H9 (cell line): ENCODE results near the gene TMEM229B. TPM values are rescaled to one million over a fixed set of nuclear protein-coding genes. Genes with fewer than 3 reads are reported as not detected.

ENCODE experiments used
- DNase-seq: peaks from one replicate; pipeline ENCODE4 v3.0.0-alpha.2; 2017
- H2AFZ ChIP-seq: one replicate; pipeline ENCODE4 v1.6.1; 2013; ENCODE audit warnings: mild to moderate bottlenecking, low read length, control low read depth, moderate library complexity
- H2AK5ac ChIP-seq: 2 replicates; pipeline ENCODE4 v1.6.1; 2013; ENCODE audit warnings: low read length, control low read depth, mixed read lengths; ENCODE audit not compliant: insufficient read length
- H2BK120ac ChIP-seq: one replicate; pipeline ENCODE4 v1.6.1; 2013; ENCODE audit warnings: low read depth, mild to moderate bottlenecking, low read length, control low read depth, inconsistent platforms; ENCODE audit not compliant: poor library complexity, severe bottlenecking
- H2BK12ac ChIP-seq: 2 replicates; pipeline ENCODE4 v1.6.1; 2013; ENCODE audit warnings: low read length, control low read depth, mixed read lengths, low read depth; ENCODE audit not compliant: insufficient read length
- H2BK15ac ChIP-seq: 2 replicates; pipeline ENCODE4 v1.6.1; 2013; ENCODE audit warnings: low read depth, low read length, control low read depth
- H2BK20ac ChIP-seq: one replicate; pipeline ENCODE4 v1.6.1; 2013; ENCODE audit warnings: low read depth, mild to moderate bottlenecking, low read length, control low read depth, inconsistent platforms; ENCODE audit not compliant: poor library complexity, severe bottlenecking
- H2BK5ac ChIP-seq: 2 replicates; pipeline ENCODE4 v1.6.1; 2013; ENCODE audit warnings: low read length, control low read depth, mixed read lengths; ENCODE audit not compliant: insufficient read length
- H3K14ac ChIP-seq: 2 replicates; pipeline ENCODE4 v1.6.1; 2013; ENCODE audit warnings: low read length, control low read depth; ENCODE audit not compliant: insufficient read depth
- H3K18ac ChIP-seq: 2 replicates; pipeline ENCODE4 v1.6.1; 2013; ENCODE audit warnings: low read depth, mild to moderate bottlenecking, mixed read lengths, low read length, control low read depth; ENCODE audit not compliant: insufficient read length
- H3K23ac ChIP-seq: 2 replicates; pipeline ENCODE4 v1.6.1; 2013; ENCODE audit warnings: low read length, control low read depth, mixed read lengths, low read depth; ENCODE audit not compliant: insufficient read length
- H3K23me2 ChIP-seq: 2 replicates; pipeline ENCODE4 v1.6.1; 2013; ENCODE audit warnings: low read depth, mild to moderate bottlenecking, mixed read lengths, low read length, control low read depth; ENCODE audit not compliant: insufficient read length, poor library complexity, severe bottlenecking
- H3K27ac ChIP-seq: 2 replicates; pipeline ENCODE4 v1.5.1; 2013; ENCODE audit warnings: low read length, control low read depth, mixed read lengths, low read depth; ENCODE audit not compliant: insufficient read length
- H3K27me3 ChIP-seq: 2 replicates; pipeline ENCODE4 v1.6.1; 2013; ENCODE audit warnings: low read length, control low read depth, inconsistent platforms; ENCODE audit not compliant: insufficient read depth
- H3K4ac ChIP-seq: 2 replicates; pipeline ENCODE4 v1.6.1; 2013; ENCODE audit warnings: low read depth, mild to moderate bottlenecking, control low read depth, inconsistent platforms, low read length, moderate library complexity
- H3K4me1 ChIP-seq: 2 replicates; pipeline ENCODE4 v1.6.1; 2013; ENCODE audit warnings: low read length, control low read depth, inconsistent platforms; ENCODE audit not compliant: insufficient read depth
- H3K4me2 ChIP-seq: 2 replicates; pipeline ENCODE4 v1.6.1; 2013; ENCODE audit warnings: low read length, control low read depth, mixed read lengths; ENCODE audit not compliant: insufficient read length, insufficient read depth
- H3K56ac ChIP-seq: 2 replicates; pipeline ENCODE4 v1.6.1; 2013; ENCODE audit warnings: low read depth, mild to moderate bottlenecking, mixed read lengths, low read length, control low read depth; ENCODE audit not compliant: insufficient read length
- H3K79me1 ChIP-seq: 2 replicates; pipeline ENCODE4 v1.6.1; 2013; ENCODE audit warnings: low read depth, mild to moderate bottlenecking, moderate library complexity, low read length, control low read depth, inconsistent platforms; ENCODE audit not compliant: insufficient read depth, poor library complexity, severe bottlenecking
- H3K79me2 ChIP-seq: 2 replicates; pipeline ENCODE4 v1.6.1; 2013; ENCODE audit warnings: low read length, control low read depth, inconsistent platforms; ENCODE audit not compliant: insufficient read depth
- H3K9ac ChIP-seq: 2 replicates; pipeline ENCODE4 v1.6.1; 2013; ENCODE audit warnings: low read length, control low read depth, mixed read lengths; ENCODE audit not compliant: insufficient read length; ENCODE audit errors: extremely low read depth
- H3K9me3 ChIP-seq: one replicate; pipeline ENCODE4 v1.6.1; 2013; ENCODE audit warnings: low read depth, low read length, inconsistent platforms; ENCODE audit not compliant: control insufficient read depth
- H3T11ph ChIP-seq: one replicate; pipeline ENCODE4 v1.6.1; 2013; ENCODE audit warnings: mild to moderate bottlenecking, low read length, control low read depth, inconsistent platforms
- H4K20me1 ChIP-seq: one replicate; pipeline ENCODE4 v1.6.1; 2013; ENCODE audit not compliant: control insufficient read depth, insufficient read length, insufficient read depth
- H4K5ac ChIP-seq: 2 replicates; pipeline ENCODE4 v1.6.1; 2013; ENCODE audit warnings: low read depth, mild to moderate bottlenecking, mixed read lengths, low read length, control low read depth; ENCODE audit not compliant: insufficient read length
- H4K8ac ChIP-seq: replicated peaks from 2 replicates; pipeline ENCODE4 v1.6.1; 2013; ENCODE audit warnings: low read length, control low read depth, mixed read lengths, low read depth; ENCODE audit not compliant: insufficient read length
- H4K91ac ChIP-seq: 2 replicates; pipeline ENCODE4 v1.6.1; 2013; ENCODE audit warnings: low read depth, mild to moderate bottlenecking, moderate library complexity, mixed read lengths, low read length, control low read depth; ENCODE audit not compliant: insufficient read length
- H3K27ac Mint-ChIP-seq, 3 experiments: 2 replicates in 2 of 3; 3 replicates in 1 of 3; pipeline ENCODE4 v1.8.0; 2020 to 2021; ENCODE audit warnings: mixed read lengths in 3 of 3, mild to moderate bottlenecking in 1 of 3, moderate library complexity in 1 of 3
- H3K27me3 Mint-ChIP-seq: 2 replicates; pipeline ENCODE4 v1.8.0; 2021; ENCODE audit warnings: low read depth, mild to moderate bottlenecking, moderate library complexity, mixed read lengths
- H3K36me3 Mint-ChIP-seq, 3 experiments: 2 replicates in 2 of 3; 3 replicates in 1 of 3; pipeline ENCODE4 v1.8.0; 2020 to 2021; ENCODE audit warnings: low read depth in 3 of 3, mixed read lengths in 3 of 3; ENCODE audit not compliant: insufficient read depth in 1 of 3
- H3K4me1 Mint-ChIP-seq, 2 experiments: 2 replicates each; pipeline ENCODE4 v1.8.0; 2020; ENCODE audit warnings: mixed read lengths in 2 of 2
- H3K4me3 Mint-ChIP-seq, 2 experiments: 2 replicates in 1 of 2; 3 replicates in 1 of 2; pipeline ENCODE4 v1.8.0; 2020 to 2021; ENCODE audit warnings: mild to moderate bottlenecking in 2 of 2, mixed read lengths in 2 of 2, moderate library complexity in 1 of 2
- H3K9me3 Mint-ChIP-seq, 2 experiments: 2 replicates in 1 of 2; 3 replicates in 1 of 2; pipeline ENCODE4 v1.8.0; 2020; ENCODE audit warnings: mild to moderate bottlenecking in 2 of 2, mixed read lengths in 2 of 2, moderate library complexity in 1 of 2
- CTCF ChIP-seq: fragments of 200-600 bp; sonication (generic); conservative IDR thresholded peaks from 3 replicates; pipeline ENCODE4 v1.8.0; 2021; ENCODE audit warnings: antibody characterized with exemption, mild to moderate bottlenecking
- WGBS: extraction: QIAGEN DNeasy Blood & Tissue Kit; methylation state at CpG from one replicate; pipeline ENCODE4 v1.1.7; 2013; ENCODE audit warnings: missing lambda C conversion rate, low lambda C conversion rate, mixed read lengths; ENCODE audit not compliant: insufficient read length; ENCODE audit errors: extremely low coverage; 5-methylcytosine and 5-hydroxymethylcytosine counted together
- total RNA-seq: library from RNA; stranded (reverse); gene quantifications from 2 replicates; pipeline ENCODE4 v1.2.1, GENCODE V29; 2021

TMEM229B gene
- total RNA-seq, 1 experiment from 2014 or later, result 0.24 TPM

GRCh38 chr14:67423424-67423823 lies 65.1 kb downstream of the TMEM229B start:
- Histone ChIP-seq H3K27ac (no peak overlapping the region), H3K79me2 (no peaks in the 10 kb centered on the region), H2BK15ac (no peak overlapping the region), H4K91ac (no peak overlapping the region), H4K8ac (no peak overlapping the region), H2BK5ac (no peak overlapping the region), H3K27me3 (no peaks in the 10 kb centered on the region), H3K79me1 (no peaks in the 10 kb centered on the region), H3K23ac (no peak overlapping the region), H3K4ac (no peak overlapping the region), H3K4me2 (no peak overlapping the region), H3K18ac (no peak overlapping the region), H2AFZ (no peak overlapping the region), H4K5ac (no peak overlapping the region), H2AK5ac (no peak overlapping the region), H2BK20ac (no peak overlapping the region), H3K4me1 (peaks cover under 1% of the 10 kb centered on the region; the same call in 1 of the 2 replicates), H2BK12ac (no peak overlapping the region), H3K9me3 (no peaks in the 10 kb centered on the region), H3T11ph (no peak overlapping the region), H3K56ac (no peak overlapping the region), H2BK120ac (no peak overlapping the region), H3K23me2 (no peaks in the 10 kb centered on the region), H3K14ac (no peak overlapping the region), H4K20me1 (no peaks in the 10 kb centered on the region), H3K9ac (no peak overlapping the region)
- no peaks in the 10 kb centered on the region for H3K9me3 Mint-ChIP-seq
- no peaks in the 10 kb centered on the region for H3K36me3 Mint-ChIP-seq
- H3K27ac Mint-ChIP-seq, result no peak overlapping the region
- TF ChIP-seq CTCF, result no peak
- peaks cover 14 to 16% of the 10 kb centered on the region in 2 experiments for H3K4me1 Mint-ChIP-seq
- no peak overlapping the region for H3K4me3 Mint-ChIP-seq
- DNase-seq, result no peak
- no CpG with 5 or more reads among the region's 2 CpGs for WGBS
- H3K27me3 Mint-ChIP-seq, result no peaks in the 10 kb centered on the region; the same call in 1 of the 2 replicates
